Measurements from ENCODE around the gene DOCK10.
"Not testable (repeated sequence)": the region's sequence is repeated elsewhere in the genome, so short reads cannot be mapped to it uniquely, and the experiment has no call there.

The DOCK10 gene

GRCh38 chr2:224941960-224942359, 100.3 kb downstream of the DOCK10 start:
- no peak for DNase-seq

DNA sequence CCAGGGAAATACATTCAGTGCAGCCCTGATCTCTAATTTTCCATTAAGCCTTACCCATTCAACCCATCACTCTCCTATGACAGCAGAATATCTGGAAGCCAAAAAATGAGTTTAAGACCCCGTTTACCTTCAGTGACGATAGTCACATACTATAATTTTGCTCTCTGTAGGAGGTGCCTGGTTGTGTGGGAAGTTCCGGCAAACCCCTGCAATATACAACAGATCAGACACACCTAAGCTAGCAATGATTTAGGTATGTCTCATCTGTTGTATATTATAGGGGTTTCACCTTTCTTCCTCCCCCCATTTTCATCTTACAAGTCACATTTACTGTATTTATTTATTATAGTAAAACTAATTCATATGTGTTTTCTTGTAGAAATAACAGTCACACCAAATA, 101.7 kb downstream of the DOCK10 start:
- no peak for DNase-seq

DNA sequence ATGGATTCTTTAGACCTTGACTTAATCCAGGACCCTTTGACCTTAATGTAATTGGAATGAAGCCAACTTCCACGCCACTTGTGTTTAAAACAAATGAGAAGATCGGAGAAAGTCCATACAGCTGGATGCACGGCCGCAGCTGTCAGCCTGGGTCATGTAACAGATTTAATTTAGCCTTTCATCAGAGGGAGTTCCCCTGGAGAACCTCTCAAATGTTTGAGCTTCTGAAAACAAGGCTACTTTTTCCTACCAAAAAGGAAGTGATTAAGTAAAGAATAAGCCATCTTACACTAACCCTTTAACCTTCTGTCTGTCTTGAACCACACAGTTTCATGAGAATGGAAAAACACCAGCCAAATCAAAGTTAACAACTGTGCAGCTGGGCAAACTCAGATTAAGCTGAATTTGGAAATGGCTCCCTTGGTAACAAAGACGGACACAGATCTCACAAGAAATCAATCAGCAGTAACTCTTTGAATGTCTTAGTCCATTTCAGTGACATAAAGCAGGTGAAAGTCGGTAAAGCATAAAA, 103.6 kb downstream of the DOCK10 start:
- DNase-seq = no peak

DNA sequence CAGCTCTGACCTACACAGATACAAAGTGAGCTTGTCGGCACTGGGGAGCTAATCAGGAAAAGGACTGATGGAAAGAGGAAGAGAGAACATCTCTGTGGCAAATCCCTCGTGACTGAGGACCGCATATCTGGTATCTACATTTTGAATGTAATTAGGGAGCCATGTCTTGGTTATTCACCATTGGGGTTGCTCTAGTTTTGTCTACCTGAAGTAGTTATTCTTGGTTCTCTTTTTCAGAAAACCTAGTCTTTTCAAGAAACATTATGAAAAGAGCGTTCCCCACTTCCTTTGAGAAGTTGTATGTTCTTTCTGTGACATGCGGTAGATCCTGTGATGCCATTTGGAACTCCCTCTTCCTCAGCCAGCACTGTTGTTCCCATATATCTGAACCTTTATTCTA, 104.4 kb downstream of the DOCK10 start:
- no peak for DNase-seq

DNA sequence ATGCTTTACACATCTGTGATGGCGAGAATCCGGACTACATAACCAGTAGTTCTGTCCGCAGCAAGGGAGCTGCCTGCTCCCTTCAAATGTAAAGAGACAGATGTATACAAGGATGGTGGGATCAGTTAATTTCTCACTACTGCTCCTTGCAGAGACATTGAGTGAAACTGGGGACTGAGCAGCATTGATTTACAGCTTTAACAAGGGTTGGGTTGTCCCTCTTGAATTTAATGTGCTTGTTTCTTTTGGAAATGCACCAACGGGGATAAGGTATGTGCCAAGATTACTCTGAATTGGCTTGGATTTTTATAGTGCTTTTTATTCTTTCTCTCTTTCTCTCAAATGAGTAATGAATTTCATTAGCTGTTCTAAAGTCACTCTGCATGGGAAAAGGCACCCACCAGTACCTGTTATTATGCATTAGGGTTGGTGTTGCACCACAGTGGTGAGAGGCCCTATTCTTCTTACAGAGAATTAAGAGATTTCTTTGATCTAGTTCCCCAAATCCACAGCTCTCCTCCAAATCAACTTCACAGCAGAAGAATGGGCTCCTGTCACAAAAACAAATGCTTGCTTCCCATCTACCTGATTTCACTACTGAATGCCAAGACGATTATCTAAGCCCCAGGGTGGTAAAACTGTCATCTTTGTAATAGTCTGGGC, 107.6 kb downstream of the DOCK10 start:
- DNase-seq = no peak

DNA sequence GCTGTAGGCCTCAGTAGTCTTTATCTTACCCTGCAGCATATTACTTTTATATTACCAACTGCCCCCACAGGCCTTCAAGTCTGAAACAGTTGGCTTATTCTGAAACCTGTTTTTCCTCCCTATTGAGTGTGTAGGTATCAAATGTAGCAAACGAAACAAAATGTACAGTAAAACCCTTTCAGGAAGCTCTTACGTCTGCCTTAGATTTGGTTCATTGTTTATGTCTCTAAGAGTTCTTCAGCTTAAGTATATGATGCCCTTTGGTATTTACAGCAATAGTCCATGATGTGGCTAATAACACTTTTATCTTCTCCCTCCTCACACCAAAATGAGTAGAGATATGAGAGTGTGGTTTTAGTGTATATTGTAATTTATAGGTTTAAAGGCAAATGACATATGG, 108.8 kb downstream of the DOCK10 start:
- DNase-seq = no peak

GRCh38 chr2:224932522-224932921, 109.7 kb downstream of the DOCK10 start:
- no peak for DNase-seq

GRCh38 chr2:224931956-224932355, 110.3 kb downstream of the DOCK10 start:
- no peak for DNase-seq

DNA sequence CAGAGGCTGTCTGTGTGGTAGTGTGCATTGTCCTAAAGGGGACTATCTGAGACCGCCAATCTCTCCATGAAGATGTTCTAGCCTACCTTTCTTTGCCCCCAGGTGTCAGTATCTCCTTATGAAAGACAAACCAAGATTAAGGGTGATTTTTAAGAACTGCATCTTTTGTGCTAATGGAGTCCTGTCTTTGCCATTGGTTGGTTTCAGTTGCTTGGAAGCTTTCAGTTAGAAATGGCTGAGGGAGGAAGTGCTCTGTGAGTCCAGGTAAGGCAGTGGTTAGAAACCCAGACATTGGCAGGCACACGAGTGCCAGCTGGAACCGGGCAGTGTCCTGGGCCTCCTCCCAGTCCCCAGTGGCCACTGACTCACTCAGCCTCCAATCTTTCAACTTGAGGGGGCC, 111.3 kb downstream of the DOCK10 start:
- no peak for DNase-seq

- DNase-seq = no peak
Measured at GRCh38 chr2:224930124-224930523, 112.1 kb downstream of the DOCK10 start.

DNA sequence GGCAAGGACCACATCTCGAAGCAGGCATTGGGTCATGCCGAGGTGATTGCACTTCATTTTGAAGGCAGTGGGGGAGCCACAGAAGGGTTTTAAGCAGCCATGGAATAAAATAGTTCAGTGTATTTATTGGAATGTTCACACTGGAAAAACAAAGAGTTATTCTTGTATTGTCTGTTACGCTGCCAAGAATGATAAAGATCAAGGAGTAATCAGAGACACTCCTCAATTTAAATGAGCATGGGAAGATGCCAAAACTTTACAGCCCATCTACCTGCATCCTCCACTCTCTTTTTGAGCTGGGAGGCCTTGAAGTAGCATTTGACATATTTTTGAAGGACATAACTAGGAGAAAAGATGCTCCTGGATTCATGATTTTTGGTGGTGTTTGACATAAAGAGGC, 112.8 kb downstream of the DOCK10 start:
- DNase-seq = no peak

DNA sequence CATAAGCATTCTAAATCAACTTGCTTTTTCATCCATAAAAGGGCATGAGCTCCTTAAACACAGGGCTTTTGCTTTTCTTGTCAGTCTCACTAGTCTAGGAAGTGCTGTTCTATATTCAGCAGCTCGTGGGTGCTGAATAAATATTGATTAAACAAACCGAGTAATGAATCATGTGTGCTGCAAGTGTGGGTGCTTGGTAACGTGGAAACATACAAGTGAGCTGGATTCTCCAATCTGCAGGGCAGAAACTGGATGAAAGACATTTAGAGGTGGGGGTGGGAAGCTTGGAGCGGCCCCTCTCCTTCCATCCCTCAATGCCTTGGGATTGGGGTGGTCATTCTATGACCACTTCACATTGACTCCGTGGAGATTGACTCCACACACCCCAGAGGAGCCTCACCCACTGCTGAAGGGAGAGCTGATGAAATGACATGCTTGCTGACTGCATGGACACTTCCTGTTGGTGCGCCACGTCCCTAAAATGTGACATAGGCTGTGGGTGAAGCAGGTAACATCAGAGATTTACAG, 114.6 kb downstream of the DOCK10 start:
- DNase-seq = no peak

DNA sequence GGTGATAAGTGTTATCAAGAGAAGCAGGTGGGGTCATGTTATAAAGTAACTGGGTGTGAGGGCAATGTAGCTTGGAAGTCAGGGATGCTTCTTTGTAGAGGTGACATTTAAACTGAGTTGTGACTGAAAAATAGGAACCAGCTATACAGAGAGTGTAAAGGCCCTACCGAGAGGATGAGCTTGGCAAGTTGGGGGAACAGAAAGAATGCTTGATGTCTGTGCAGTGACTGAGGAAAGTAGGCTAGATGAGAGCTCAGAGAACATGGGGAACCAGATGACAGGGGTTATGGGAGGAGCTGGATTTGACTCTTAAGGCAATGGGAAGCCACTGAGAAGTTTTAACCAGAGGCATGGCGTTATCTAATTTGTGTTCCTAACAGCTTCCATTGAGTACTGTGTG, 115.3 kb downstream of the DOCK10 start:
- DNase-seq = no peak

GRCh38 chr2:224925810-224926100, 116.5 kb downstream of the DOCK10 start:
- no peak for DNase-seq

- no peak for DNase-seq
Measured at GRCh38 chr2:224925061-224925809, 117.0 kb downstream of the DOCK10 start.

- no peak for DNase-seq
Measured at GRCh38 chr2:224924631-224925030, 117.6 kb downstream of the DOCK10 start.

DNA sequence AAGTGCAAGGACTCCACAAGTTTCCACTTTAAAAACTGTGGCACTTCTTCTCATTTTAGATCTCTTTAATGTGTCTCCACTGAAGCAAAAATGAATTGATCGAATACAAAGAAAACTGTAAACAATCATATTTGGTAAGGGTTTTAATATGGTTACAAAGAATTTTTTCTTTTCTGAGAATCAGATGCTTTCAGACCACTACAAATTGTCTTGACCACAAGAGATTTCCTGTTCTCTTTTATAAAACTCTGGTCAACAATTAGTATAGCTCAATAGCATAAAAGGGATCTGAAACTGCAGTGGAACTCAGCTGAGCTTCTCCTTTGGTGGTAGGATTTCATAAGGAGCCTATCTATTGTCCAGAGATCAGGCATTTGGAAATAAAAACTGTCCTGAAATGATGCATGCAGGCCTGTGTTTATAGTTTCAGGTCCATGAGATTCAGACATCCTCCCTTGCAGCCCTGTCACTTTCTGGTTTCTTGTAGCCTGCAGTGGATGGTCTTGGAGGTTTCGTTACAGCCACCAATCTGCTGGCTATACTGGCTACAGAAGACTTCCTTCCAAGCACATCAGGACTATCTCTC, 120.0 kb downstream of the DOCK10 start:
- no peak for DNase-seq

- no peak for DNase-seq
Measured at GRCh38 chr2:224919472-224920110, 122.7 kb downstream of the DOCK10 start.

GRCh38 chr2:224918626-224919471, 123.4 kb downstream of the DOCK10 start:
- no peak for DNase-seq

GRCh38 chr2:224917246-224917645, 125.0 kb downstream of the DOCK10 start:
- not testable (repeated sequence) for DNase-seq

DNA sequence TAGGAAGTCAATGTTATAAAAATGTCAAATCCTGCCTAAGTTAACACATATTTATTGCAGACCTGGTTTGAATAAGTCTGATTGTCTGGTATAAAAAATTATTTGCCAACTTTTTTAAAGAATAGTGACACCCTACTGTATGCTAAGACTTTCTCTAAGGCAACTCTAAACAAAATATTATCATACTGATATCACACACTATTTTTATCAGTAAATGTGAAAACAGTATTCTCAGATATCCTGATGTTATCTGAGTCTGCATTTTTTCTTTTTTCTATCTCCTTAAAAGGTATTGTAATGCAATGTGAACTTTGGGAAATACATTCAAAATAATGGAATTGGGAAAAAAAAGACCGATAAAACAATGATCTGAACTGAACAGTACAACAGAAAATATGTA, 127.1 kb downstream of the DOCK10 start:
- no peak for DNase-seq

DNA sequence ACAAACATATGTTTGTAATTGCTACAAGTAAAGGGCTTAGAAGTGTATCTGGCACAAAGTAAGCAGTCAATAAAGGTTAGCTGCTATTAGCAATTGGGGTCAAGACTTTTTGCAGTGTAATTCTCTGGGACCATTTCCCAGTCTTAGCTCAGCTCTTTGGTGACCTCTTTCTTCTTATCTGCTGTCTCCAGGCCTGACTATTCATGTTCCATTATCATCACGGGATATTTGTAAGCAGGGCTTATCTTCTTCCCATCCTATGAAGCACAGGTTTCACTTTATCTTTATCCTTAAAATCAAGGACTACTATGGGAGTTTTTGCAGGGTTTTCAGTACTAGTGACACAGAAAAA, 131.7 kb downstream of the DOCK10 start:
- no peak for DNase-seq

Data from NCI-H748 treated with DMSO at 0.1 percent for 48 hours (cell line).